ENCODE measurements around the gene MAML2. TPM values are rescaled to one million over a fixed set of nuclear protein-coding genes. Genes with fewer than 3 reads are reported as not detected.
A peak's percentile ranks its signal among the peaks of the same experiment; 100 is the strongest.

MAML2 gene
- total RNA-seq, 3 donors from 2014 or later = 45.6 to 82.8 (median 68.2) TPM

- Histone ChIP-seq H3K27ac (no peak overlapping the region), H3K4me1 (no peaks in the 10 kb centered on the region), H3K4me3 (no peak overlapping the region), H3K36me3 (no peaks in the 10 kb centered on the region), H3K9me3 (no peaks in the 10 kb centered on the region), H3K27me3 (no peaks in the 10 kb centered on the region)
- no peak for DNase-seq (ENCODE audit: low spot score in 2 of 2)
- intact Hi-C loops (cut with DNase I; ENCODE audit: low total_unique reads) = no loop called here
- no peak for TF ChIP-seq POLR2AphosphoS5 (IDR thresholded peaks at IDR 0.05)
- TF ChIP-seq, protein P1, sequence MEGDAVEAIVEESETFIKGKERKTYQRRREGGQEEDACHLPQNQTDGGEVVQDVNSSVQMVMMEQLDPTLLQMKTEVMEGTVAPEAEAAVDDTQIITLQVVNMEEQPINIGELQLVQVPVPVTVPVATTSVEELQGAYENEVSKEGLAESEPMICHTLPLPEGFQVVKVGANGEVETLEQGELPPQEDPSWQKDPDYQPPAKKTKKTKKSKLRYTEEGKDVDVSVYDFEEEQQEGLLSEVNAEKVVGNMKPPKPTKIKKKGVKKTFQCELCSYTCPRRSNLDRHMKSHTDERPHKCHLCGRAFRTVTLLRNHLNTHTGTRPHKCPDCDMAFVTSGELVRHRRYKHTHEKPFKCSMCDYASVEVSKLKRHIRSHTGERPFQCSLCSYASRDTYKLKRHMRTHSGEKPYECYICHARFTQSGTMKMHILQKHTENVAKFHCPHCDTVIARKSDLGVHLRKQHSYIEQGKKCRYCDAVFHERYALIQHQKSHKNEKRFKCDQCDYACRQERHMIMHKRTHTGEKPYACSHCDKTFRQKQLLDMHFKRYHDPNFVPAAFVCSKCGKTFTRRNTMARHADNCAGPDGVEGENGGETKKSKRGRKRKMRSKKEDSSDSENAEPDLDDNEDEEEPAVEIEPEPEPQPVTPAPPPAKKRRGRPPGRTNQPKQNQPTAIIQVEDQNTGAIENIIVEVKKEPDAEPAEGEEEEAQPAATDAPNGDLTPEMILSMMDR (IDR thresholded peaks at IDR 0.05) = no peak
- TF ChIP-seq POLR2A (IDR thresholded peaks at IDR 0.05) = no peak
Measured at GRCh38 chr11:96021901-96022650, 320.9 kb downstream of the MAML2 start.

DNA sequence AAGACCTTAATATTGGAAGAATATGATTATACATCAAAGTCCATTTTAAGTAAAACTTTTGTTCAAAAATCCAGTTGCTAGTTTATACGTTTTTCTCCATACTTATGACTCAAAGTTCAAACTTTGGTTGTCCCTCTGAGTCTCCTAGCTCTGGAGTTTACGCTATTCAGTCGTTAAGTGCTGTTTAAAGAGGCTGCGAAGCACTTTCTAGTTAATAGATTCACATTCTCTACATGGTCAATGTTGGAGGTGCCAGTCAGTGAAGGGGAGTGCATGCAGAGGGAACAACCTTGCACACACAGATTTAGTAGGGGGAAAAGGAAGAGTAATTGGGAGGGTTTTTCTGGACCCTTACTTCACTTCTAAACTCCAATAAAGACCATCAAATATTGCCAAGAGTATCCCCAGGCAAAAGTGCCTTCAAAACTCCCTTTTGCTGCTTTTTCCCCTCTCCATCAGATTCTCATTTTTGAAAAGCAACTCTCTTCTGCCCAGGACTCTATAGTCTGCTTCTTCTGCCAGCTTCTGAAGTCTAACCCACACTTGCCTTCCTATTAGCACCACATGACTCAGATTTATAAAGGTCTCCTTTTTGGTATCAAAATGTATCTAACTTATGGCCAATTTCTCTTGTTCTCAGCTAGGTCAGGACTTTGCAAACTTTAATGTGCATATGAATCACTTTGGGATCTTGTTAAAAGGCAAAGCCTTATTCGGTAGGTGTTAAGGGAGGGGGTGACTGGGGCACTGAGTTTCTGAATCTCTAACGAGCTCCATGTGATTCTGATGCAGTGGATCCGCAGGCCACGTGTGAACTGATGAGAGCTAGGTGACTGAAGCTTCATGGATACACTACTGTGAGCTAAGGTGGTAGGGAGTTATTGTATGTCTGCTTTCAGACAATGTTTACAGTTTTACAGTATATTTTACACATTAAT, 322.9 kb downstream of the MAML2 start:
- TF ChIP-seq POLR2A (IDR thresholded peaks at IDR 0.05) = no peak
- no peak for TF ChIP-seq POLR2AphosphoS5 (IDR thresholded peaks at IDR 0.05)
- TF ChIP-seq, protein P1 (IDR thresholded peaks at IDR 0.05) = no peak

GRCh38 chr11:96019281-96019680, 323.7 kb downstream of the MAML2 start:
- TF ChIP-seq POLR2A (IDR thresholded peaks at IDR 0.05) = no peak
- TF ChIP-seq, protein P1 (IDR thresholded peaks at IDR 0.05) = no peak
- TF ChIP-seq POLR2AphosphoS5 (IDR thresholded peaks at IDR 0.05) = no peak
- intact Hi-C loops (cut with DNase I; ENCODE audit: low total_unique reads) = no loop called here
- H3K4me3 ChIP-seq = no peak overlapping the region
- no peaks in the 10 kb centered on the region for H3K4me1 ChIP-seq
- no peak for DNase-seq (ENCODE audit: low spot score in 2 of 2)
- no peak overlapping the region for H3K27ac ChIP-seq
- no peaks in the 10 kb centered on the region for H3K27me3 ChIP-seq
- H3K9me3 ChIP-seq = no peaks in the 10 kb centered on the region
- no peaks in the 10 kb centered on the region for H3K36me3 ChIP-seq

More for the DNA sequence above, 322.9 kb downstream of the MAML2 start:
- intact Hi-C loops (cut with DNase I; ENCODE audit: low total_unique reads) = no loop called here
- DNase-seq (ENCODE audit: low spot score in 2 of 2) = no peak
- no peaks in the 10 kb centered on the region for H3K4me1 ChIP-seq
- H3K27me3 ChIP-seq = no peaks in the 10 kb centered on the region
- H3K9me3 ChIP-seq = no peaks in the 10 kb centered on the region
- H3K36me3 ChIP-seq = no peaks in the 10 kb centered on the region
- H3K4me3 ChIP-seq = no peak overlapping the region
- no peak overlapping the region for H3K27ac ChIP-seq

GRCh38 chr11:96017856-96018255, 325.1 kb downstream of the MAML2 start:
- DNase-seq (ENCODE audit: low spot score in 2 of 2) = no peak
- peaks cover 0 to 9% of the 10 kb centered on the region in 2 donors for H3K4me1 ChIP-seq
- H3K27ac ChIP-seq = peak overlapping the region; percentile 18 to 25
- no peaks in the 10 kb centered on the region for H3K9me3 ChIP-seq
- intact Hi-C loops (cut with DNase I; ENCODE audit: low total_unique reads) = no loop called here
- no peak overlapping the region for H3K4me3 ChIP-seq
- H3K36me3 ChIP-seq = no peaks in the 10 kb centered on the region
- TF ChIP-seq, protein P1 (IDR thresholded peaks at IDR 0.05) = no peak
- TF ChIP-seq POLR2A (IDR thresholded peaks at IDR 0.05) = no peak
- TF ChIP-seq POLR2AphosphoS5 (IDR thresholded peaks at IDR 0.05) = no peak
- no peaks in the 10 kb centered on the region for H3K27me3 ChIP-seq
